DND-41 (cell line): ENCODE data around the gene MAP2K2.
A peak's percentile ranks its signal among the peaks of the same experiment; 100 is the strongest.

Experiments used
- ATAC-seq: fragments of 200-7000 bp; cut with Tn5 transposase; 3 replicates; pipeline ENCODE4 v1.9.1; 2021; ENCODE audit warnings: low read depth; ENCODE audit not compliant: insufficient read depth
- DNase-seq: peaks from one replicate; pipeline ENCODE4 v3.0.0-alpha.2; 2020
- H2AFZ ChIP-seq: 2 replicates; pipeline ENCODE4 v1.6.0; 2012; ENCODE audit warnings: low read depth, low read length
- H3K27ac ChIP-seq: 2 replicates; pipeline ENCODE4 v1.5.1; 2012; ENCODE audit warnings: low read length, inconsistent platforms
- H3K27me3 ChIP-seq: fragments of 200-600 bp; sonication (generic); 2 replicates; pipeline ENCODE4 v1.6.0; 2012; ENCODE audit warnings: low read length, mild to moderate bottlenecking, inconsistent platforms; ENCODE audit not compliant: insufficient read depth, poor library complexity
- H3K36me3 ChIP-seq: 2 replicates; pipeline ENCODE4 v1.5.1; 2012; ENCODE audit warnings: low read length, inconsistent platforms; ENCODE audit not compliant: insufficient read depth
- H3K4me1 ChIP-seq: 2 replicates; pipeline ENCODE4 v1.5.1; 2012; ENCODE audit warnings: mild to moderate bottlenecking, low read length; ENCODE audit not compliant: insufficient read depth
- H3K4me2 ChIP-seq: 2 replicates; pipeline ENCODE4 v1.6.0; 2012; ENCODE audit warnings: mild to moderate bottlenecking, moderate library complexity, low read length, inconsistent platforms; ENCODE audit not compliant: insufficient read depth
- H3K4me3 ChIP-seq, 2 experiments: fragments of 200-600 bp in 1 of 2; shearing (Covaris generic) in 1 of 2; 2 replicates each; pipeline ENCODE4 v1.5.1; 2012 to 2016; ENCODE audit warnings: inconsistent platforms in 2 of 2, low read length in 2 of 2, mild to moderate bottlenecking in 2 of 2, low read depth in 1 of 2, moderate library complexity in 1 of 2
- H3K79me2 ChIP-seq: 2 replicates; pipeline ENCODE4 v1.6.0; 2012; ENCODE audit warnings: low read length, inconsistent platforms; ENCODE audit not compliant: insufficient read depth
- H3K9ac ChIP-seq: 2 replicates; pipeline ENCODE4 v1.6.0; 2012; ENCODE audit warnings: low read depth, mild to moderate bottlenecking, inconsistent platforms, low read length, moderate library complexity
- H3K9me3 ChIP-seq: 2 replicates; pipeline ENCODE4 v1.5.1; 2012; ENCODE audit warnings: low read length, moderate library complexity, mild to moderate bottlenecking, inconsistent platforms; ENCODE audit not compliant: insufficient read depth, severe bottlenecking
- H4K20me1 ChIP-seq: 2 replicates; pipeline ENCODE4 v1.6.0; 2012; ENCODE audit warnings: low read length; ENCODE audit not compliant: insufficient read depth
- EZH2 ChIP-seq: IDR thresholded peaks from 3 replicates; pipeline ENCODE4 v1.6.1; 2012; ENCODE audit warnings: borderline replicate concordance, low read depth, mild to moderate bottlenecking, moderate library complexity, low read length, inconsistent platforms; ENCODE audit not compliant: severe bottlenecking
- TF ChIP-seq, protein P1 (sequence below): IDR thresholded peaks from 2 replicates; pipeline ENCODE4 v1.5.1; 2012; ENCODE audit warnings: borderline replicate concordance, low read length, moderate library complexity, mild to moderate bottlenecking; ENCODE audit not compliant: poor library complexity, severe bottlenecking; ENCODE audit errors: extremely low read depth

Gene MAP2K2

DNA sequence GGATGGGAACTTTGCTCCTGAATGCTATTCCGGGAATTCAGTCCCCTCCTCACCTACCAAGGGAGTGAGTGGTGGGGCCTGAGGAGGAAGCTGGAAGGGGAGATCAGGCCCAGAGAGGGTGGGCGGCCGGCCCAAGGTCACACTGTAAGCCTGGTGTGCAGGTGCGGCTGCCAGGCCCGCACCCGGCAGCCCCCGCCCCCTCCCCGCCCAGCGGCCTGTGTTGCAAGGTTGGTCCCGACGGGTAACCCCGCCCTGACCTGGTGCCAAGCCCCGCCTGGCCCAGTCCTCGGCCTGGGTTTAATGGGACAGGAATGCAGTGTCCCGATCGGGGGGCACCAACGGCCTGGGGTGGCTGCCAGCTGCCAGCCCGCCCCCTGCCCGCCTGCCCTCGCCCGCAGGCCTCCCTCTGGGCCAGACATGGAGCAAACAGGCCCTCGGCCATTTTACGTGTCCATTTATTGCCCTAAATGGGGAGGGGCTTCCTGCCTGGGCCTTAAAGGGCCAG lies 62.7 kb downstream of the MAP2K2 start:
- H3K27ac ChIP-seq = no peak overlapping the region
- no peaks in the 10 kb centered on the region for H3K27me3 ChIP-seq
- no peak for DNase-seq
- H2AFZ ChIP-seq = no peak overlapping the region
- H3K9me3 ChIP-seq = no peaks in the 10 kb centered on the region
- no peak overlapping the region for H3K4me3 ChIP-seq
- peaks cover 93% of the 10 kb centered on the region for H3K79me2 ChIP-seq
- H4K20me1 ChIP-seq = peaks cover 81% of the 10 kb centered on the region
- no peak for TF ChIP-seq EZH2
- TF ChIP-seq, protein P1, sequence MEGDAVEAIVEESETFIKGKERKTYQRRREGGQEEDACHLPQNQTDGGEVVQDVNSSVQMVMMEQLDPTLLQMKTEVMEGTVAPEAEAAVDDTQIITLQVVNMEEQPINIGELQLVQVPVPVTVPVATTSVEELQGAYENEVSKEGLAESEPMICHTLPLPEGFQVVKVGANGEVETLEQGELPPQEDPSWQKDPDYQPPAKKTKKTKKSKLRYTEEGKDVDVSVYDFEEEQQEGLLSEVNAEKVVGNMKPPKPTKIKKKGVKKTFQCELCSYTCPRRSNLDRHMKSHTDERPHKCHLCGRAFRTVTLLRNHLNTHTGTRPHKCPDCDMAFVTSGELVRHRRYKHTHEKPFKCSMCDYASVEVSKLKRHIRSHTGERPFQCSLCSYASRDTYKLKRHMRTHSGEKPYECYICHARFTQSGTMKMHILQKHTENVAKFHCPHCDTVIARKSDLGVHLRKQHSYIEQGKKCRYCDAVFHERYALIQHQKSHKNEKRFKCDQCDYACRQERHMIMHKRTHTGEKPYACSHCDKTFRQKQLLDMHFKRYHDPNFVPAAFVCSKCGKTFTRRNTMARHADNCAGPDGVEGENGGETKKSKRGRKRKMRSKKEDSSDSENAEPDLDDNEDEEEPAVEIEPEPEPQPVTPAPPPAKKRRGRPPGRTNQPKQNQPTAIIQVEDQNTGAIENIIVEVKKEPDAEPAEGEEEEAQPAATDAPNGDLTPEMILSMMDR = no peak
- H3K4me2 ChIP-seq = no peak overlapping the region
- peaks cover 27% of the 10 kb centered on the region for H3K4me1 ChIP-seq
- no peak overlapping the region for H3K9ac ChIP-seq
- H3K36me3 ChIP-seq = peaks cover 50% of the 10 kb centered on the region
- no peak for ATAC-seq

DNA sequence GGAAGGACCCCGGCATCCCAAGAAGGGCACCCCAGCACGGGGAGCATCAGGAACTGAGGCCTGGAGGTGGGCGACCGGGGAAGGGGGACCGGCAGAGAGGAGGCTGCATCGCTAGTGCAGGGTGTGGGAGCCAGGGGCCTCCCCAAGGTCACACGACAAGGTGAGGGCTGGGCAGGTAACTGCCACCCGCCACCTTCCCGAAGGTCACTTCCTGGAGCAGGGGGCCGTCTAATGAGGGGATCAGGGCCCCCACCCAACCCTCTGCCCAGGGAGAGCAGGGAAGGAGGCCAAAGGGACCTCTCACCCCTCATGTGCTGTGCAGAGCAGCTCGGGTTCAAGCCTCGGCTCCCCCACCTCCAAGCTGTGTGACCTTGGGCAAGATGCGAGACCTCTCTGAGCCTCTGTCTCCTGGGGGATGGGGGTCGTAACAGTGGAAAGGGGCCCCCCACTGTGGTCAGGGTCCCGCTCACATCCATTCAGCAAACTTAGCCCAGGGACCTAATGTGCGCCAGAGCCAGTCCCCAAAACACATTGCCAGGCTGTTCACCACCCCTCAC lies 63.2 kb downstream of the MAP2K2 start:
- DNase-seq (no peak), ATAC-seq (no peak)
- Histone ChIP-seq H2AFZ (no peak overlapping the region), H3K36me3 (peaks cover 56% of the 10 kb centered on the region), H3K79me2 (peaks cover 96% of the 10 kb centered on the region), H4K20me1 (peaks cover 87% of the 10 kb centered on the region), H3K27ac (no peak overlapping the region; the same call in 1 of the 2 replicates), H3K9ac (no peak overlapping the region), H3K4me1 (peaks cover 27% of the 10 kb centered on the region), H3K27me3 (no peaks in the 10 kb centered on the region), H3K4me3 (no peak overlapping the region), H3K4me2 (no peak overlapping the region), H3K9me3 (no peaks in the 10 kb centered on the region)
- TF ChIP-seq EZH2 = no peak
- TF ChIP-seq, protein P1 = no peak

DNA sequence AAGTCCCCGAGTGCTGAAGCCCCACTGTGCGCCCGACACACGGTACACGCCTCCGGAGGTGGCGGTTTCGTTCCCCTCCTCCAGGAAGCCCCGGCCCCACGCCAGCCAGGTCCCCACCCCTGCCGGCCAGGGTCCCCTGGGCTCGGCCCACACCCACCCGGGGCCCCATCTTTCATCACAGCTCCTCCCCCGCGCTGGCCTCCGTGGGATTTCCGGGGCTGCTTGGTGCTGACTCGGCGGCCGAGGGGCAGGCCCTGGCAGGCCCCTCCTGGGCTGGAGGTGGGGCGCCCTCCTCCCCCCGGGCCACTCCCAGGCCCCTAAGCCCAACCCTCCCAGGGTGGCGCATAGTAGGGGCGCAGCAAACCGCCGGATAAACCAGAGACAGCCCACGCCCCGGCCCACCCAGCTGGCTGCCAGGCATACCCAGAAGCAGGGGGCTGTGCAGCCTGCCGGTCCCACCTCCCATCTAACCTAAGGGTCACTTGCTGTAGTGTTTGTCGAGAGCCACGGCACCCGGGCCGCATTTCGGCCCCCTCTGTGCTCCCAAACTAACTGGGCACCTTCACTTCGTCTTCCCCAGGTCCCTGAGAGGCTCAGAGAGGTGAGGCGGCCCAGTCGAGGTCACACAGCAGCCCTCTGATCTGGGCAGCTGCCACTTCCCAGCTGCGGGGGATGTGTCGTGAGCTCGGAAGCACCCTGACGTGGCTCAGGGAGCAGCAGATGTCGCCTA lies 63.9 kb downstream of the MAP2K2 start:
- Histone ChIP-seq H4K20me1 (peaks cover 90% of the 10 kb centered on the region), H3K36me3 (peaks cover 60% of the 10 kb centered on the region), H3K4me3 (no peak overlapping the region), H3K4me2 (no peak overlapping the region), H3K9me3 (no peaks in the 10 kb centered on the region), H3K79me2 (peaks cover 99% of the 10 kb centered on the region), H3K27me3 (no peaks in the 10 kb centered on the region), H3K9ac (no peak overlapping the region), H2AFZ (no peak overlapping the region), H3K4me1 (peaks cover 27% of the 10 kb centered on the region), H3K27ac (no peak overlapping the region; the same call in 1 of the 2 replicates)
- no peak for ATAC-seq
- no peak for TF ChIP-seq EZH2
- TF ChIP-seq, protein P1 = no peak
- DNase-seq = peak; percentile 6
